ENCODE data around the gene JAK1.
"Not testable (repeated sequence)": the region's sequence is repeated elsewhere in the genome, so short reads cannot be mapped to it uniquely, and the experiment has no call there.

The JAK1 gene

DNA sequence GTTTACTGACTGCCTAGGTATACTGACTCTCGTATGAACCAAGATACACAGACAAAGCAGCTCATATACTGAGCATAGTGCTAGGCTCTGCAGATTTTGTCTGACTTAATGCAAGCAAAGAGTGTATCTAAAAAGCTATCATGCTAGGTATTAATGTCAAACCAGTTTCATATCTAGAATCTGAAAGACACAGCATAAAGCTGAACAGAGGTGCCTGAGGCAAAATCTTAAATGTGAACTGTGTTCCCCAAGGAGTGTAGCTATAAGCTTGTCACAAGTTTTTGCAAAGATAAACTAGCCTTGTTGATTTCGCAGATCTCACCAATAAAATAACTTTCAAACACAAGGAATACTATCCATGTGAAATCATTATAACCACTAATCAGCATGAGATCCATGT, 18.1 kb downstream of the JAK1 start:
- DNase-seq, result no peak

DNA sequence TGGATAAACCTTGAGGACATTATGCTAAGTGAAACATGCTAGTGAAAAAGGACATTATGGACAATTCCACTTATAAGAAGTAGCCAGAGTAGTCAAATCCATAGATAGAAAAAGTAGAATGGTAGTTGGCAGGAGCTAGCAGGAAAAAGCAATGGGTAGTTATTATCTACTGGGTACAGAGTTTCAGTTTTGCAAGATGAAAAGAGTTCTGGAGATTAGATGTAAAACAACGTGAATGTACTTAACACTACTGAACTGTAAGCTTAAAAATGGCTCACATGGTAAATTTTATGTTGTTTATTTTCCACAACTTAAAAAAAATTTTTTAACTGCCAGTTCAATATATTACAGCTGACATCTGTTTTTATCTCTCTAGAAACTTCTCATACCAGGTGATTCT, 19.4 kb downstream of the JAK1 start:
- DNase-seq, result no peak

DNA sequence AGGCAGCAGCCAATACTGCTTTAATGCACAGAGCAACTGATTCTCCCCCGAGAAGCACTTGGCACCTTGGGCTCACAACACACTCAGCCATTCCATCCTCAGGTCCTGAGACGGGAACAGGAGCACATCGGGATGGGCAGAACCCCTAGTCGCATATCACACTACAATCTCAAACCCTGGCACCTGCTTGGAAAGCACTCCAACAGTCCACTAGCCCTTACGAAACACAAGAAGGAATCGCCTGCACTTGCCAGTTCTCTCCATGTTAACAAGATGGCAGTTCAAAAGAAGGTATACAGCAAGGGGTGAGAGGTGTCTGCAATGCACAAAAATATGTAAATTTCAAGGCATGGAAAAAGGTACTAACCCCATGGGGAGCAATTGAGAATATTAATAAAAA, 21.4 kb downstream of the JAK1 start:
- DNase-seq, result no peak

DNA sequence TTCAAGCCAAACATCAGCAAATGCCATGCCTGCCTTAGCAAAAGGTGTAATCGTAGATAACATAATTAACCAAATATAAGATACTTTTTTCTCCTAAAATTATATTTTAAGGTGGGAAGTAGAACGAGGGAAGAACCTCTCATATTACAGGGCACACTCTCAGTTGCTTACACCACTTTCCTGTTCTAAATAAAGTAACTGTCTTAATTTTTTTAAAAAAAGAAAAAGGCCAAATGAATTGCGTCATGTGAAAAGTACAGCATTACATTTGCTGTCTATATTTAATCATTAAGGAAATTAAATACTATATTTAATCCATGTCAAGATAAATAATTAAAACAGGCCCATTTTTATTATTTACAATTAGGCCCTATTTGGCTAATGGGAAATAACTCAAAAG, 23.7 kb downstream of the JAK1 start:
- no peak for DNase-seq

DNA sequence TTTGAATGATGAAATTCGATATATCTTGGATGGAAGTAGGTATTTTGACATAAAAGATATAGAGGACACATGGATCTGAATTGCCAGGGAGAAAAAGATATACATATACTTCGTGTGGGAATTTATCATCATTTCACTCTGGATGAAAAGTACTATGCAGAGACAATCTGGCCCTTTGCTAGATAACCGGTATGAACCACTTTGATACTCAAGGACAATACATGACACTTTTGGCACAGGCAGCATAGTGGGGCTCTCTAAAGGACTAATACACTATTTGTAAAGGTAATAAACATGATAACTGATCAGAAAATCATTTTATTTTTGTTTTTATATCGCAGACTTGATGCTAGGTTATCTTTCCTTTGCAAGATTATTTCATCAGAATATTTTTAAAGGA, 24.2 kb downstream of the JAK1 start:
- DNase-seq, result no peak

DNA sequence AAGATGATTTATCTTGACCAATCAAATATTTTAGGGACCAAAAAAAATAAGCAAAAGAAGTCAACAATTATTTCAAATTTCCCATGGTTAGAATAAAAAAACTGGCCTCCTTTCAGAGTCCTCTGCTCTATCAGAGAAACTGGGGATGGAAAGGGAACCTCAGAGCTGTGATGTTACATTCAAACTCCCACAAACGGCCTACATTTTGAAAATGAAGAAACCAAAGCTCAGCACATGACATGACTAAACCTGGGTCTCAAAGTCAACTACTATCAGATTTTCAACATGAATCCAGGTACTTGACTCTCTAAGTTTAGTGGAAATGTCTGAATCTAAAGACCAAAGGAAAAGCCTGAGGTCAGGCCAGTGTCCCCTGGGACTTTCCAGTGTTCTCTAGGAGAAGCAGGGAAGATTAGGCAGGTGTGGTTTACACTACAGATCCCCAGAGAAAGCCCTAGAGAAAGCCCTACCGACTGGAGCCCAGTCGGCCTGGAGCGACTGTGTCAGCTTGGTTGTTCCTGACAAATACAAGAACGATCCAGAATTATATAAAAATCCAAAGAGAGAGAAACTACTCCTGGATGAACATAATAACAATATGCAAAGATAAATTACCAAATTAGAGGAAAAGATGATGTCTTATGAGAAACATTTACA, 24.8 kb downstream of the JAK1 start:
- no peak for DNase-seq

DNA sequence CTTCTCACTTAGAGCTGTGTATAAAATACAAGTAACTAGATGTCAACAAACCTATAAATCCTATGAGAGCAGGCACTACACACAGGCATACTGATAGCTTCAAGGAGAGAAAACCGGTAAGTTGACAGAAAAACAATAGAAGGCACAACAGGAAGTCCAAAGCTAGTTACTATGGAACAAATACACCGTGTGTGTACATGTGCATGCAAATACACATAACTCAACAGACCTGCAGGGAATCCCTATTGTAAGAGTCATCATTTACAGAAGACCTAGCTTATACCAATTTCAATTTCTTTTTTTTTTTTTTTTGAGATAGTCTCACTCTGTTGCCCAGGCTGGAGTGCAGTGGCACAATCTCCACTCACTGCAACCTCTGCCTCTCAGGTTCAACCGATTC, 26.3 kb downstream of the JAK1 start:
- no peak for DNase-seq

DNA sequence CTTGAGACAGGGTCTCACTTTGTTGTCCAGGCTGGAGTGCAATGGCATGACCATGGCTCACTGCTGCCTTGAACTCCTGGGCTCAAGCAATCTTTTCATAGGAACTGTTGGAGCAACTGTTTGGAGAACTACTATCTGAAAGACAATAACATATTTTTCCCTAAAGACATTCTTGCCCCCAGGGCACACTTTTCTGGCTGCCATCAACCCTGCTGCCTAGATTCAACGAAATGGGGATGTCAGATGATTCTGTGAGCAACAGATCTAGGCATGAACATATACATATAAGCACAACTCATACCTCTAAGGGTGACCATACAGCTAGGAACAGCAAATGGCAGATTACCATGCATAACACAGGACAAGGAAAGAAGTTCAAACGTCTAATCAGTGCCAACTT, 27.4 kb downstream of the JAK1 start:
- no peak for DNase-seq

DNA sequence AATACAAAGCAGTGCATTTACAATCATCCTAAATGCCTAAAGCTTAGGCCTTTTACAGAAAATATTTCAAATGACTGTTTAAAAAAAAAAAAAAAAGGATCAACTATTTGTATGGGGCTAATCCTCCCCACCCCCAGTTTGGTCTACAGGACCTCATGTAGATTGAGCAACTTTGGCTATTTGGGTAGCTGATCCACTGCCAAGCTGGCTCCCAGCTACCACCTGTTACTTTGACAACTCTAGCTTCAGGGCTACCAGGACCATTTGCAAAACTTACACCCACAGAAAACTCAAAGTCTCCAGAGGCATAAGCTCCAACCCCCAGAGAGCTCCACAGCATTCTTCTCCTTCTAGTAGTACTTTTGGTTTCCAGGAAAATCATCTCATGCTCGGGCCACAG, 29.4 kb downstream of the JAK1 start:
- DNase-seq, result no peak

DNA sequence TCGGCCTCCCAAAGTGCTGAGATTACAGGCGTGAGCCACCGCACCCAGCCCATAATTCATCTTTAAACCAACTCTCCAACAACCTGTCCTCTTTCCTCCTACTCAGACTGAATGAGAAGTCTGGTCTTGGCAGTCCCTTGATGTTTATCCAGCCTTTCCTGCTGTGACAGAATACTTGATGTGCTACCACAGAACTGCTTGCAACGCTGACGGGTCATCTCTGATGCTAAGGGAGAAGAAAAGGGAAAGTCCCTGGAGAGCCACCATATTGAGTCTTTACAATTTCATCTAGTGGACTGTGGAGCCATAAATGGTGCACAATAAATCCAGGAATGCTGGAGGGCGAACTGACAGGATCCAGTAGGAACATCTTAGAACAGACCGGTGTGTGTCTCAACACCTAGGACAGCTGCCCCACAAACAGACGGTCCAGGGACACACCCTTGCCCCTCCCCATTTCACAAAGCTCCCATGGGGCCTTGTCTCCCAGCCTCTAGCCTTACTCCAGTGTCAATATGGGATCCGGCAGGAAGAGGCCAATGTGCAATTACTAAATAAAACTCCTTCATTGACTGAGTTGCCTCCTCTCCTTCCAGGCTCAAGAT, 30.7 kb downstream of the JAK1 start:
- no peak for DNase-seq

DNA sequence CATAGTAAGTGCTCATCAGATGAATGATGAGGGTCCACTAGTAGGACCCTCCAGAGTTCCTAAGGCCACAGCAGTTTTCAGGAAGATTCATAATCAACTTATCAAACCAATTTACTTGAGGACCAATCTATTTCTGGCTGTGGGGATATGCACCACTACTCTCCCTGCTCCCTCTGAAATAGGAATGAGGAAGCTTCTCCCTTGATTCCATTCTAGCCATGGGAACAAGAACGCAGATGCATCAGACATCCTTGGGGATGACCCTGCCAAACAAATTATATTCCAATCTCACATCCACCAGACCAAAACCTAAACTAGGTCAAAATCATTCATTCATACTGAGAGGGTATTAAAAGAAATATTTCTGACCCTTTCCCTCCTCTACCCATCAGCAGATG, 31.5 kb downstream of the JAK1 start:
- no peak for DNase-seq

DNA sequence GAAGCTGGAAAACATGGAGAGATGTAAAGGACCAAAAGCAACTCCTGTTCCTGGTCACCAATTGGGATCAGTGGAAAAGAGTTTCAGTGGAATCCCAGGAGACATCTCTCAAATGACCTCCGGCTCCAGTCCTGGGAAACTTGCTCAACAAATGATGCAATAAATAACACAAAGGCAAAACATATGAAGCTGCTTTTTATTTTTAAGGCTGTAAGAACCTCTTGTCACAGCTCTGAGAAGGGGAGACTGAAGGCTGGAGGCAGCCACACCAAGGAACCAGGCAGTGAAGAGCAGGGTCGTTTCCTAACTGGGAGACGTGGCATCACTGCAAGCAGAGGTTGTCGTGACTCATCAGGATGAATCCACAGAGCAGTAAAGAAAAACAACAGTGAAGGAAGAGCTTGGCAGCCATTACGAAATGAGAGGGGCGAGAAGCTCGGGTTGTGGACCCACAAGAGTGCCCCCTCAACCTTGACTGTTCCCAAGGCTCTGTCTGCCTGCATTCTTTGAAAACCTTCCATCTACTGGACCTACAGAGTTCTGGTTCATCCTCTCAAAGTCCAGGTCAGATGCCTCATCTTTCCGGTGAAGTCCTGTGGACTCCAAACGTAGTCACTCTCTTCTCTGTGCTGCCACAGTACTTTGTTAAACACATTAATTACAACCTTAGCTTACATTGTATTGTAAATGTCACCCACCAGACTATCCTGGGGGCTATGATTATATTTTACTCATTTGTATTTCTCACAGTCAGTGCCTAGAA, 32.1 kb downstream of the JAK1 start:
- DNase-seq, result no peak

DNA sequence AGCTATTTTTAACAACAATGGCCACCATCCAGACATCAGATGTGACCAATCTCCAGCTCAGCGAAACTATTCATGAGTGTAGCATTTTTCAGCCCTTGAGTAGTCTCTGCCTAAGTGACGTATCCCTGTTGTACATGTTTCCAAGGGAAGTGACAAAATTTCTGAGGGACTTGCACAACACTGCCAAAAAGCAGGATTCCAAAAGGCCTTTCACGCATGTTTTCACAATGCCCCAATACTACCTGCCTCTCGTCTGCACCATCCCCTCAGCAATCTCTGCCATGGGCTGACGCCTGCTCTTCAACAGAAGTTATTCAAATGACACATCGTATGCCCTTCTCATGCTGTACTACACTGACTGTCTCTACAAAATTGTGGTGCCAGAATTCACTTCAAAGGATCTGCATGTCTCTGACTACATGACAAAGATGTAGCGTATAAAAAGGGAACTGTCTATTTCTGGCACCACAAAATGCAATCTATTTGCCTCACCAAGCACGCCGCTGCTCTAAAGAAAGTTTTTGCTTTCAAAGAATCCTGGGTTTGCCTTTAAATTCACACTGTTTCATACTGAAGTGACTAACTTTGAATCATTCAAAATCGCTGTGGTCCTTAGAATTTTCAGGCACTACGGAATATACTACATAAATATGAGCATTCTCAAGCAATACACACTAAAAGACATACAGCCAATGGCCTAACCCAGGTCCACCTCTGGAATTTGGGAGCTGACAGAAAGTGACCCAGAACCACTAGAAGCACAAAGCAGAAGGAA, 32.9 kb downstream of the JAK1 start:
- peak; percentile 50 for DNase-seq

DNA sequence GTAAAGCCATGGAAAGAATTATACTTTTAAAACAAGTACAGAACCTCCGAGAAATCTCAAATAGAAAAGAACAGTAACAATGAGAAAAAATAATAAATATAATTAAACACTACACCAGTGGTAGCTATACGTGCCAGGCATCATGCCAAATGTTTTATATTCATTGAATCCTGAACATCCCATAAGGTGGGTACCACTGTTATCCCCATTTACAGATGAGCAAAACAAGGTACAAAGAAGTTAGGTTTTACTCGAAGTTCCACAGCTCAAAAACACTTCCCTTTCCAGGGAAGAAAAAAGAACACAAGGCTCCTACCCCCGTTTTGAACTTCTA, 33.4 kb downstream of the JAK1 start:
- DNase-seq, result no peak

DNA sequence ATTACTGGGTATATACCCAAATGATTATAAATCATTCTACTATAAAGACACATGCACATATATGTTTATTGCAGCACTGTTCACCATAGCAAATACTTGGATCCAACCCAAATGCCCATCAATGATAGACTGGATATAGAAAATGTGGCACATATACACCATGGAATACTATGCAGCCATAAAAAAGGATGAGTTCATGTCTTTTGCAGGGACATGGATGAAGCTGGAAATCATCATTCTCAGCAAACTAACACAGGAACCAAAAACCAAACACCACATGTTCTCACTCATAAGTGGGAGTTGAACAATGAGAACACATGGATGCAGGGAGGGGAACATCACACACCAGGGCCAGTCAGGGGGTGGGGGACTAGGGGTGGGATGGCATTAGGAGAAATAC, 35.7 kb downstream of the JAK1 start:
- not testable (repeated sequence) for DNase-seq

DNA sequence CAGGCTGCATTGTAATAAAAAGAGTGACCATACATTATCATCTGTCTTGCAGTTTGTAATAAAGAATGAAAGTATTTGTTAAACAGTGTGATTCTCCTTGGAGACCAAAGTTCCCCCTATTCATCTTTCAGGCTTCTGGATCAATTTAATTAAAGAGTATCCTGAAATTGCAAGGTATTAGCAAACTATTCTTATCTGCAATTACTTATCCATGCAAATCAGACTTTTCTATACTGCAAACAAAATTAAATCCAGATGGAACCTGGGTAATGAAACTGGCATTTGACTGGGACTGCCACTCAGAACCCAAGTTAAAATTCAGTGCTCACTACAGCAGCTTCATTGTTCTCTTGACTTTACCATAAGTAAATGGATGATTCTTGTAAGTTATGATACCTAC, 37.1 kb downstream of the JAK1 start:
- no peak for DNase-seq

DNA sequence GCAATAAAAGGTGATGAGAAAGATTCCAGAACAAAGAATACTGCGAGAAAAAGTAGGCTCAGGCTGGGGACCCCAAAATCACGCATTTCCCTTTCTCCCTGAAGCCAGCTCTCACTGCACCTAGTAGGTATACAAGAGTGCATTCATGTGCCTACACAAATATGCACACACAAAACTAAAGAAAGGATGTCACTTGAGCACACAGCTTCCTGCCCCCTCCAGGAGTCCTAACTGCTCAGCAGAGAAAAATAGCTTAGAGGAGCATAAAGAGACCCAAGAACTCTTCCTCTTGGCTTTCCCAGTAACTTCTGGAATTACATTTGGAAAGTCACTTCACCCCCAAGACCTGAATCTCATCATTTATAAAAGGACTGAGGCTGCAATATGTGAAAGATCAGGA, 38.0 kb downstream of the JAK1 start:
- no peak for DNase-seq

DNA sequence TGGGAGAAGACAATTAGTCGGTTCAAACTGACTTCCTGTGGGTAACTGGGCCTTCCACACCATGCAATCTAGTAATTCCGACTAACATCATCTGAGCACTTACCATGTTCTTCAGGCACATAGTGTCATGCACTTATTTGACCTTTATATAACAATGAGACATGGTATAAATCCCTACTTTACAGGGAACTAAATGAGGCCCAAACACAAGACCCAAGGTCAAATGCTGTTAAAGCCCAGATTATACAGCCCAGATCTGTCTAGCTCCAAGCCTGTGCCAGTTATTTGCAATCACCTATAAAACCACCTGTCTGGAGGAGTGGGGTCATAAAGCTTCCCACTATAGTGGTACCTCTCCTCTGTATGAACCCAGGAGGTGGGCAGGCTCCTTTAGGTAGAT, 40.8 kb downstream of the JAK1 start:
- DNase-seq, result no peak

DNA sequence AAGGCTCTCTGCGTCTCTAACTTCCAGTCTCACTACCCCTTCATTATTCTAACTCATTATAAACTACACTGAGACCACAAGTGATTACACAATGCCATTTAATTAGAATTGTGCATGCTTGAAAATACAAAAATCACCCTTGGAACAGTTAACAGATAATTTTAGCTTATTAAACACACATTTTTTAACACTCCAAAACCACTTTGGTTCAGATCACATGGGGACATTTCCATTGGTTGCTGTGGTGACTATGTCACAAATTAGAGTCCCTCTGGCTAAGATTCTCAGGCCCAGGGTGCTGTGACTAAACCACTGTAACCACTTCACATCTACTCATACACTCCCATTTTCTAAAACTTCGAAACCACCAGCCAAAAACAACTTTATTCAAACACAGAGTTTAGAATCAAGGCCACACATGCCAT, 43.0 kb downstream of the JAK1 start:
- no peak for DNase-seq

DNA sequence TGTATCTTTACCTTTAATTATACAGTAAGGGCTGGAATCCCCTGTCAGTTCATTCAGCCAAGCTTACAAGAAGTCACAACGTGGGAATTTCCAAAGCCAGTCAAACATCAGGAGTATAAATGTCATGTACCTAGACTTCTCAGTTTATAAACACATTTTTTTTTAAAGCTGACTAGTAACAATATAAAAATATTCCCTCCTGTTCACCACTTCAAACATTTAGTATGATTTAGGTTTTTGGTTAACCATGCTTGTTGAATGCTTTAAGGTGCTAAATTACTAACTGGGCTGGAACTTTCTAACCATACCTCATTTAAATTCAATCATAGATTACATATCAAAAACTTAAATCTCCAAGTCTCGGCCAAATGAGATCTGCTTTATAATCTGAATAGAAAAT, 44.0 kb downstream of the JAK1 start:
- no peak for DNase-seq

DNA sequence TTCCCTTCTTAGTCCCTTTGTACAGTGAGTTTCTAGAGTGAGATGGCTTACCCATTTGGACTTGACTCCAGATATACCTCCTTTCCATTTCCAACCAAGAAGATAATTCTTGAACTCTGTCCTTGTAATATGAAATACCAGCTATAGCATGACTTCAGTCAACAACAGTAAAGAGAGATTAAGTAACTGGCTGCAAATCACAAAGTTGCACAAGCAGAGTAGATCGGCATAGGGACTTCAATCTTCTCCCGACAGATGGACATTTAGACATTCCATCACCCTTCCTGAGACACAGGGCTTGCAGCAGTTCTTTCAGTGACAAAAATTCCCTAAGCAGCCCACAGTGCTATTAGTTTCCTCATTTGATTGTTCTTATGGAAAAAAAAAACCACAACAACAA, 44.6 kb downstream of the JAK1 start:
- no peak for DNase-seq

DNA sequence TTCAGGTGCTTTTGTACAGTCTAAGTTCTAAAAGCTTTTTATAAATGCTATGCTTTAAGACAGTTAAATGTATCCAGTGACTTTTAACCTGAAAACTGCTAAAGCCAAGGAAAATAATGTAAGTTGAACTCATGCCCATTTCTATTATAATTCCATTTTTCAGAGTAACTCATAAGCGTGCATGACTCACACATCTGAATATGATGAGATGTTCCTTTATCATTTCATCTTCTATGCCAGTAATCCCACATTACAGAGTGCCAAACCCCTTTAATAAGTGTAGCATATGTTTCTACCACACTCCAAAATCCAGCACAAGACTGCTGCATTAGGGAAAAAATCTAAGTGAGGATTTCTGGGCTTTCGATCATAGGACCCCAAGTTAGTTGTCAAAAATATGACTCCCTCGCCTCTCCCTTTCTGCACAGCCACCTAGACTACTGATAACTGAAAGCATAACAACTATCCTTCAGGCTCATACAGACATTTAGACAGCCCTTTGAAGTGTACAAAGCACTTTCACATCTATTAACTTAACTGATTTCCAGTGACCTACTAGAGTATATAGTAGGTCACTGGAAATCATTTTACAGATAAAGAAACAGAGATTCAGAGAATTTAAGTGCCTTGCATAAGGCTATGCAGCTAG, 45.3 kb downstream of the JAK1 start:
- no peak for DNase-seq

DNA sequence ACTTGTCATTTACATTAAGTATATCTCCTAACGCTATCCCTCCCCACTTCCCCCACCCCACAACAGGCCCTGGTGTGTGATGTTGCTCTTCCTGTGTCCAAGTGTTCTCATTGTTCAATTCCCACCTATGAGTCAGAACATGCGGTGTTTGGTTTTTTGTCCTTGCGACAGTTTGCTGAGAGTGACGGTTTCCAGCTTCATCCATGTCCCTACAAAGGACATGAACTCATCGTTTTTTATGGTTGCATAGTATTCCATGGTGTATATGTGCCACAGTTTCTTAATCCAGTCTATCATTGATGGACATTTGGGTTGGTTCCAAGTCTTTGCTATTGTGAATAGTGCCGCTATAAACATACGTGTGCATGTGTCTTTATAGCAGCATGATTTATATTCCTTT, 47.2 kb downstream of the JAK1 start:
- not testable (repeated sequence) for DNase-seq
